Liver (tissue), 9 donors: Measurements from ENCODE around the gene AATK. TPM values are rescaled to one million over a fixed set of nuclear protein-coding genes. Genes with fewer than 3 reads are reported as not detected.

ENCODE experiments used
- DNase-seq: peaks from one replicate; pipeline ENCODE4 v3.0.0-alpha.2; 2017; ENCODE audit warnings: low spot score
- H3K27ac ChIP-seq, 2 donors: one replicate each; pipeline ENCODE4 v1.7.0; 2013; ENCODE audit warnings: inconsistent platforms in 2 of 2, low read length in 2 of 2, control low read depth in 1 of 2, low read depth in 1 of 2, mild to moderate bottlenecking in 1 of 2
- H3K27me3 ChIP-seq, 4 donors: one replicate each; pipeline versions ENCODE4 v1.6.1 to v1.7.0; 2013; ENCODE audit warnings: low read length in 3 of 4, inconsistent platforms in 1 of 4, mild to moderate bottlenecking in 1 of 4, moderate library complexity in 1 of 4; ENCODE audit not compliant: control insufficient read depth in 4 of 4, insufficient read depth in 4 of 4
- H3K36me3 ChIP-seq, 4 donors: one replicate each; pipeline versions ENCODE4 v1.6.1 to v1.7.0; 2013; ENCODE audit warnings: low read length in 3 of 4, mild to moderate bottlenecking in 3 of 4, low read depth in 1 of 4, moderate library complexity in 1 of 4; ENCODE audit not compliant: control insufficient read depth in 4 of 4, insufficient read depth in 3 of 4
- H3K4me1 ChIP-seq, 4 donors: one replicate each; pipeline versions ENCODE4 v1.6.1 to v1.7.0; 2013; ENCODE audit warnings: low read length in 3 of 4, mild to moderate bottlenecking in 3 of 4, moderate library complexity in 1 of 4; ENCODE audit not compliant: control insufficient read depth in 4 of 4, insufficient read depth in 4 of 4
- H3K4me3 ChIP-seq, 3 donors: one replicate each; pipeline versions ENCODE4 v1.6.1 to v1.7.0; 2013; ENCODE audit warnings: low read length in 3 of 3, control low read depth in 1 of 3, low read depth in 1 of 3, mild to moderate bottlenecking in 1 of 3
- H3K9ac ChIP-seq, 2 donors: one replicate each; pipeline ENCODE4 v1.7.0; 2013; ENCODE audit warnings: low read length in 2 of 2, mild to moderate bottlenecking in 2 of 2, moderate library complexity in 2 of 2, control low read depth in 1 of 2, low read depth in 1 of 2
- H3K9me3 ChIP-seq, 4 donors: one replicate each; pipeline versions ENCODE4 v1.6.1 to v1.7.0; 2013; ENCODE audit warnings: low read length in 3 of 4; ENCODE audit not compliant: control insufficient read depth in 4 of 4
- EGR1 ChIP-seq, 2 donors: IDR thresholded peaks; 2 replicates each; pipeline ENCODE4 v1.6.1; 2016 to 2018; ENCODE audit warnings: antibody characterized with exemption in 2 of 2, low read depth in 2 of 2
- FOXA1 ChIP-seq: IDR thresholded peaks from 2 replicates; pipeline ENCODE4 v1.6.1; 2016; ENCODE audit warnings: antibody characterized with exemption
- FOXA2 ChIP-seq: IDR thresholded peaks from 2 replicates; pipeline ENCODE4 v1.6.1; 2016; ENCODE audit warnings: antibody characterized with exemption
- GABPA ChIP-seq, 2 donors: IDR thresholded peaks in 1 of 2; conservative IDR thresholded peaks in 1 of 2; 2 replicates each; pipeline ENCODE4 v1.6.1; 2016; ENCODE audit warnings: antibody characterized with exemption in 2 of 2, mild to moderate bottlenecking in 1 of 2, moderate library complexity in 1 of 2
- HNF4A ChIP-seq, 2 donors: conservative IDR thresholded peaks; 2 replicates each; pipeline ENCODE4 v1.6.1; 2016; ENCODE audit warnings: antibody characterized with exemption in 2 of 2, mild to moderate bottlenecking in 2 of 2
- HNF4G ChIP-seq: IDR thresholded peaks from 2 replicates; pipeline ENCODE4 v1.6.1; 2016; ENCODE audit warnings: antibody characterized with exemption
- NR2F2 ChIP-seq: IDR thresholded peaks from 2 replicates; pipeline ENCODE4 v1.6.1; 2016; ENCODE audit warnings: antibody characterized with exemption
- RAD21 ChIP-seq, 2 donors: IDR thresholded peaks; 2 replicates each; pipeline ENCODE4 v1.6.1; 2016; ENCODE audit warnings: antibody characterized with exemption in 2 of 2, mild to moderate bottlenecking in 2 of 2
- RXRA ChIP-seq, 2 donors: IDR thresholded peaks; 2 replicates each; pipeline ENCODE4 v1.6.1; 2017 to 2018; ENCODE audit warnings: antibody characterized with exemption in 2 of 2, mild to moderate bottlenecking in 1 of 2
- SP1 ChIP-seq: IDR thresholded peaks from 2 replicates; pipeline ENCODE4 v1.6.1; 2018; ENCODE audit warnings: antibody characterized with exemption, mild to moderate bottlenecking
- TAF1 ChIP-seq: conservative IDR thresholded peaks from 2 replicates; pipeline ENCODE4 v1.6.1; 2016; ENCODE audit warnings: antibody characterized with exemption, mild to moderate bottlenecking
- YY1 ChIP-seq: IDR thresholded peaks from 2 replicates; pipeline ENCODE4 v1.6.1; 2016; ENCODE audit warnings: antibody characterized with exemption, mild to moderate bottlenecking
- ZBTB33 ChIP-seq: IDR thresholded peaks from 2 replicates; pipeline ENCODE4 v1.6.1; 2016; ENCODE audit warnings: antibody characterized with exemption
- WGBS: extraction: QIAGEN DNeasy Blood & Tissue Kit; methylation state at CpG from one replicate; pipeline ENCODE4 v1.1.7; 2013; 5-methylcytosine and 5-hydroxymethylcytosine counted together
- polyA plus RNA-seq, 2 donors: library from polyadenylated mRNA; stranded (reverse) in 1 of 2; unstranded in 1 of 2; fragments of 200-250 nt in 1 of 2; fragments of >200 nt in 1 of 2; fragmentation: Nextera tagmentation in 1 of 2; extraction: Ambion mirVana in 1 of 2; gene quantifications; one replicate each; pipeline versions ENCODE4 v1.2.1 to v1.2.3, GENCODE V29; 2013 to 2015
- total RNA-seq, 2 donors: library from RNA; depleted of rRNA; stranded (reverse); fragments of >200 nt; gene quantifications; one replicate each; pipeline ENCODE4 v1.2.3, GENCODE V29; 2014
- TF ChIP-seq, protein P1 (sequence below): IDR thresholded peaks from 2 replicates; pipeline ENCODE4 v1.6.1; 2016; ENCODE audit warnings: antibody characterized with exemption
- TF ChIP-seq, protein P2 (sequence below): fragments of 150-350 bp; IDR thresholded peaks from 2 replicates; pipeline ENCODE4 v1.5.1; 2017; ENCODE audit warnings: improper control_type of control experiment, low read depth, low read length; ENCODE audit not compliant: missing input control
- TF ChIP-seq, protein P3 (sequence below): IDR thresholded peaks from 2 replicates; pipeline ENCODE4 v1.6.1; 2016; ENCODE audit warnings: antibody characterized with exemption
- donor health status: healthy.
- donor health status: healthy.
- donor health status: healthy.
- donor health status: healthy.
- donor health status: healthy.

Gene AATK
- total and polyA plus RNA-seq, 4 donors: 0.24 to 2.3 (median 0.62) TPM

GRCh38 chr17:81074875-81075274, 91.1 kb downstream of the AATK start:
- Histone ChIP-seq H3K9me3 (no peaks in the 10 kb centered on the region), H3K9ac (no peak overlapping the region), H3K4me1 (peaks cover 0 to 10% (median 7%) of the 10 kb centered on the region in 4 donors), H3K27ac (no peak overlapping the region), H3K36me3 (peaks cover 0 to 12% (median 6%) of the 10 kb centered on the region in 4 donors), H3K4me3 (no peak overlapping the region), H3K27me3 (no peaks in the 10 kb centered on the region)
- DNase-seq: no peak
- TF ChIP-seq FOXA1 (no peak), ZBTB33 (no peak), YY1 (no peak), TAF1 (no peak), HNF4G (no peak), NR2F2 (no peak), FOXA2 (no peak), SP1 (no peak)
- TF ChIP-seq, protein P1, sequence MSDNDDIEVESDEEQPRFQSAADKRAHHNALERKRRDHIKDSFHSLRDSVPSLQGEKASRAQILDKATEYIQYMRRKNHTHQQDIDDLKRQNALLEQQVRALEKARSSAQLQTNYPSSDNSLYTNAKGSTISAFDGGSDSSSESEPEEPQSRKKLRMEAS: no peak
- 79% methylated on average over 8 of the region's 8 CpGs for WGBS

DNA sequence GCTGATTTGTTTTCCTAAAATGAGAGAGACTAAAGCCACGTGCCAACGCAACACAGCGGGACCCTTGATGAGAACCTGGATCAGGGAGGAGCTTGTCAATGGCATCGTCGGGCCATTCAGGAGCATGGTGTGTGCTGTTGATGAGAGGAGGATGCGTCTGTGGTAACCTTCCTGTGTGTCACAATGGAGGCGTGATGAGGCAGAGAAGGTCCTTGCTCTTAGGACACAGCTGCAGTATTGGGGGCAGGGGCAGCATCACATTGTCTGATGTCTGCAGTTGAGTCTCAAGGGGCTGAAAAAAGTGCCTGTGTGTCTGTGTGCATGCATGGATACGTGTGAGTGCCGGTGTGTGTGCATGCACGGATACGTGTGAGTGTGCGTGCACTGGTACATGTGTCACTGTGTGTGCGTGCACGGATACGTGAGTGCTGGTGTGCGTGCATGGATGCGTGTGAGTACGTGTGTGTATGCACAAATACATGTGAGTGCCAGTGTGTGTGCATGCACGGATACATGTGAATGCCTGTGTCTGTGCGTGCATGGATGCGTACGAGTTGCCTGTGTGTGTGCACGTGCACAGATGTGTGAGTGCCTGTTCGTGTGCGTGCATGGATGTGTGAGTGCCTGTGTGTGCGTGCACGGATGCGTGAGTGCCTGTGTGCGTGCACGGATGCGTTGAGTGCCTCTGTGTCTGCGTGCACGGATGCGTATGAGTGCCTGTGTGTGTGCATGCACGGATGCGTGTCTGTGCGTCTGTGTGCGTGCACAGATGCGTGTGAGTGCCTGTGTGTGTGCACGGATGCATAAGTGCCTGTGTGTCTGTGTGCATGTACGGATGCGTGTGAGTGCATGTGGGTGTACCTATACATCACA, 91.8 kb downstream of the AATK start:
- H3K9me3 ChIP-seq: no peaks in the 10 kb centered on the region
- WGBS: 93% methylated on average over 42 of the region's 42 CpGs
- peaks cover 0 to 13% (median 9%) of the 10 kb centered on the region in 4 donors for H3K4me1 ChIP-seq
- H3K27ac ChIP-seq: no peak overlapping the region
- H3K4me3 ChIP-seq: no peak overlapping the region
- TF ChIP-seq, protein P1: no peak
- TF ChIP-seq FOXA1 (no peak), TAF1 (no peak), GABPA (IDR thresholded peaks at IDR 0.05 in 1 of 2, conservative IDR thresholded peaks at IDR 0.05 in 1 of 2) (no peak), ZBTB33 (no peak), HNF4G (no peak), RAD21 (IDR thresholded peaks at IDR 0.05) (no peak), NR2F2 (no peak), HNF4A (conservative IDR thresholded peaks at IDR 0.05) (no peak), FOXA2 (no peak), RXRA (IDR thresholded peaks at IDR 0.05) (no peak), EGR1 (IDR thresholded peaks at IDR 0.05; ENCODE audit: low read depth in 2 of 2) (no peak), SP1 (no peak)
- TF ChIP-seq, protein P2, sequence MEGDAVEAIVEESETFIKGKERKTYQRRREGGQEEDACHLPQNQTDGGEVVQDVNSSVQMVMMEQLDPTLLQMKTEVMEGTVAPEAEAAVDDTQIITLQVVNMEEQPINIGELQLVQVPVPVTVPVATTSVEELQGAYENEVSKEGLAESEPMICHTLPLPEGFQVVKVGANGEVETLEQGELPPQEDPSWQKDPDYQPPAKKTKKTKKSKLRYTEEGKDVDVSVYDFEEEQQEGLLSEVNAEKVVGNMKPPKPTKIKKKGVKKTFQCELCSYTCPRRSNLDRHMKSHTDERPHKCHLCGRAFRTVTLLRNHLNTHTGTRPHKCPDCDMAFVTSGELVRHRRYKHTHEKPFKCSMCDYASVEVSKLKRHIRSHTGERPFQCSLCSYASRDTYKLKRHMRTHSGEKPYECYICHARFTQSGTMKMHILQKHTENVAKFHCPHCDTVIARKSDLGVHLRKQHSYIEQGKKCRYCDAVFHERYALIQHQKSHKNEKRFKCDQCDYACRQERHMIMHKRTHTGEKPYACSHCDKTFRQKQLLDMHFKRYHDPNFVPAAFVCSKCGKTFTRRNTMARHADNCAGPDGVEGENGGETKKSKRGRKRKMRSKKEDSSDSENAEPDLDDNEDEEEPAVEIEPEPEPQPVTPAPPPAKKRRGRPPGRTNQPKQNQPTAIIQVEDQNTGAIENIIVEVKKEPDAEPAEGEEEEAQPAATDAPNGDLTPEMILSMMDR: no peak
- TF ChIP-seq, protein P3, sequence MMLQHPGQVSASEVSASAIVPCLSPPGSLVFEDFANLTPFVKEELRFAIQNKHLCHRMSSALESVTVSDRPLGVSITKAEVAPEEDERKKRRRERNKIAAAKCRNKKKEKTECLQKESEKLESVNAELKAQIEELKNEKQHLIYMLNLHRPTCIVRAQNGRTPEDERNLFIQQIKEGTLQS: no peak
- no peak overlapping the region for H3K9ac ChIP-seq
- DNase-seq: no peak
- H3K36me3 ChIP-seq: peaks cover 0 to 12% (median 4%) of the 10 kb centered on the region in 4 donors
- H3K27me3 ChIP-seq: no peaks in the 10 kb centered on the region
